Liver (tissue), 9 donors: Measurements from ENCODE around the gene RIT2. TPM values are rescaled to one million over a fixed set of nuclear protein-coding genes. Genes with fewer than 3 reads are reported as not detected.

Experiments
- DNase-seq: peaks from one replicate; pipeline ENCODE4 v3.0.0-alpha.2; 2017; ENCODE audit warnings: low spot score
- H3K27ac ChIP-seq, 2 donors: one replicate each; pipeline ENCODE4 v1.7.0; 2013; ENCODE audit warnings: inconsistent platforms in 2 of 2, low read length in 2 of 2, control low read depth in 1 of 2, low read depth in 1 of 2, mild to moderate bottlenecking in 1 of 2
- H3K27me3 ChIP-seq, 4 donors: one replicate each; pipeline versions ENCODE4 v1.6.1 to v1.7.0; 2013; ENCODE audit warnings: low read length in 3 of 4, inconsistent platforms in 1 of 4, mild to moderate bottlenecking in 1 of 4, moderate library complexity in 1 of 4; ENCODE audit not compliant: control insufficient read depth in 4 of 4, insufficient read depth in 4 of 4
- H3K36me3 ChIP-seq, 4 donors: one replicate each; pipeline versions ENCODE4 v1.6.1 to v1.7.0; 2013; ENCODE audit warnings: low read length in 3 of 4, mild to moderate bottlenecking in 3 of 4, low read depth in 1 of 4, moderate library complexity in 1 of 4; ENCODE audit not compliant: control insufficient read depth in 4 of 4, insufficient read depth in 3 of 4
- H3K4me1 ChIP-seq, 4 donors: one replicate each; pipeline versions ENCODE4 v1.6.1 to v1.7.0; 2013; ENCODE audit warnings: low read length in 3 of 4, mild to moderate bottlenecking in 3 of 4, moderate library complexity in 1 of 4; ENCODE audit not compliant: control insufficient read depth in 4 of 4, insufficient read depth in 4 of 4
- H3K4me3 ChIP-seq, 3 donors: one replicate each; pipeline versions ENCODE4 v1.6.1 to v1.7.0; 2013; ENCODE audit warnings: low read length in 3 of 3, control low read depth in 1 of 3, low read depth in 1 of 3, mild to moderate bottlenecking in 1 of 3
- H3K9ac ChIP-seq, 2 donors: one replicate each; pipeline ENCODE4 v1.7.0; 2013; ENCODE audit warnings: low read length in 2 of 2, mild to moderate bottlenecking in 2 of 2, moderate library complexity in 2 of 2, control low read depth in 1 of 2, low read depth in 1 of 2
- H3K9me3 ChIP-seq, 4 donors: one replicate each; pipeline versions ENCODE4 v1.6.1 to v1.7.0; 2013; ENCODE audit warnings: low read length in 3 of 4; ENCODE audit not compliant: control insufficient read depth in 4 of 4
- EGR1 ChIP-seq, 2 donors: IDR thresholded peaks; 2 replicates each; pipeline ENCODE4 v1.6.1; 2016 to 2018; ENCODE audit warnings: antibody characterized with exemption in 2 of 2, low read depth in 2 of 2
- FOXA1 ChIP-seq: IDR thresholded peaks from 2 replicates; pipeline ENCODE4 v1.6.1; 2016; ENCODE audit warnings: antibody characterized with exemption
- FOXA2 ChIP-seq: IDR thresholded peaks from 2 replicates; pipeline ENCODE4 v1.6.1; 2016; ENCODE audit warnings: antibody characterized with exemption
- GABPA ChIP-seq, 2 donors: IDR thresholded peaks in 1 of 2; conservative IDR thresholded peaks in 1 of 2; 2 replicates each; pipeline ENCODE4 v1.6.1; 2016; ENCODE audit warnings: antibody characterized with exemption in 2 of 2, mild to moderate bottlenecking in 1 of 2, moderate library complexity in 1 of 2
- HNF4G ChIP-seq: IDR thresholded peaks from 2 replicates; pipeline ENCODE4 v1.6.1; 2016; ENCODE audit warnings: antibody characterized with exemption
- JUND ChIP-seq, 2 donors: IDR thresholded peaks; 2 replicates each; pipeline ENCODE4 v1.6.1; 2016; ENCODE audit warnings: antibody characterized with exemption in 2 of 2
- NR2F2 ChIP-seq: IDR thresholded peaks from 2 replicates; pipeline ENCODE4 v1.6.1; 2016; ENCODE audit warnings: antibody characterized with exemption
- RAD21 ChIP-seq, 2 donors: IDR thresholded peaks; 2 replicates each; pipeline ENCODE4 v1.6.1; 2016; ENCODE audit warnings: antibody characterized with exemption in 2 of 2, mild to moderate bottlenecking in 2 of 2
- RXRA ChIP-seq, 2 donors: IDR thresholded peaks; 2 replicates each; pipeline ENCODE4 v1.6.1; 2017 to 2018; ENCODE audit warnings: antibody characterized with exemption in 2 of 2, mild to moderate bottlenecking in 1 of 2
- TAF1 ChIP-seq: conservative IDR thresholded peaks from 2 replicates; pipeline ENCODE4 v1.6.1; 2016; ENCODE audit warnings: antibody characterized with exemption, mild to moderate bottlenecking
- YY1 ChIP-seq: IDR thresholded peaks from 2 replicates; pipeline ENCODE4 v1.6.1; 2016; ENCODE audit warnings: antibody characterized with exemption, mild to moderate bottlenecking
- WGBS: extraction: QIAGEN DNeasy Blood & Tissue Kit; methylation state at CpG from one replicate; pipeline ENCODE4 v1.1.7; 2013; 5-methylcytosine and 5-hydroxymethylcytosine counted together
- polyA plus RNA-seq, 2 donors: library from polyadenylated mRNA; stranded (reverse) in 1 of 2; unstranded in 1 of 2; fragments of 200-250 nt in 1 of 2; fragments of >200 nt in 1 of 2; fragmentation: Nextera tagmentation in 1 of 2; extraction: Ambion mirVana in 1 of 2; gene quantifications; one replicate each; pipeline versions ENCODE4 v1.2.1 to v1.2.3, GENCODE V29; 2013 to 2015
- total RNA-seq, 2 donors: library from RNA; depleted of rRNA; stranded (reverse); fragments of >200 nt; gene quantifications; one replicate each; pipeline ENCODE4 v1.2.3, GENCODE V29; 2014
- TF ChIP-seq, protein P1 (sequence below): IDR thresholded peaks from 2 replicates; pipeline ENCODE4 v1.6.1; 2016; ENCODE audit warnings: antibody characterized with exemption
- TF ChIP-seq, protein P2 (sequence below): fragments of 150-350 bp; IDR thresholded peaks from 2 replicates; pipeline ENCODE4 v1.5.1; 2017; ENCODE audit warnings: improper control_type of control experiment, low read depth, low read length; ENCODE audit not compliant: missing input control
- TF ChIP-seq, protein P3 (sequence below): IDR thresholded peaks from 2 replicates; pipeline ENCODE4 v1.6.1; 2016; ENCODE audit warnings: antibody characterized with exemption, mild to moderate bottlenecking
- donor health status: healthy.
- donor health status: healthy.
- donor health status: healthy.
- donor health status: healthy.
- donor health status: healthy.

Gene RIT2
- total and polyA plus RNA-seq, 4 donors: not detected

DNA sequence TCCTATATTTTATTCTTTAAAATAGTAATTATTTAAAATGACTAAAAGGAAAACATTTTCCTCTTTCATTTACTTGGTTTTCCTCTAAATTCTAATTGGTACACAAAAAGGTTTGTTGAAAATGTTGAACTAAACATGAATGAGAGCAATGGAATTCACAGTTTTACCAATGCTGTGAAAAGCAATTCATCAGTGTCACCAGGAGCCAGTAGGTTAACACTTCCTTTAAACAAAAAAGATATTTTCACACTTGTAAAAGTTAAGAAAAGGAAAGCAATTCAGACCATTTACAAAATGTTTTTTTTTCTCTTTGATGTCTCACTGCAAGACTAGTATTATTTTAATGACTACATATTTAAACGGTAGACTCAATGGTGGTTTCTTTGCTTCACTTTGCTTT lies 341.6 kb downstream of the RIT2 start:
- H3K36me3 ChIP-seq: no peaks in the 10 kb centered on the region
- 10% methylated on average over 1 of the region's 1 CpG for WGBS
- no peaks in the 10 kb centered on the region for H3K9me3 ChIP-seq
- no peak for DNase-seq
- H3K27ac ChIP-seq: no peak overlapping the region
- H3K27me3 ChIP-seq: no peaks in the 10 kb centered on the region
- no peak overlapping the region for H3K4me3 ChIP-seq
- no peaks in the 10 kb centered on the region for H3K4me1 ChIP-seq
- no peak for TF ChIP-seq TAF1
- TF ChIP-seq EGR1 (IDR thresholded peaks at IDR 0.05; ENCODE audit: low read depth in 2 of 2): no peak
- no peak for TF ChIP-seq RAD21 (IDR thresholded peaks at IDR 0.05)
- TF ChIP-seq, protein P1, sequence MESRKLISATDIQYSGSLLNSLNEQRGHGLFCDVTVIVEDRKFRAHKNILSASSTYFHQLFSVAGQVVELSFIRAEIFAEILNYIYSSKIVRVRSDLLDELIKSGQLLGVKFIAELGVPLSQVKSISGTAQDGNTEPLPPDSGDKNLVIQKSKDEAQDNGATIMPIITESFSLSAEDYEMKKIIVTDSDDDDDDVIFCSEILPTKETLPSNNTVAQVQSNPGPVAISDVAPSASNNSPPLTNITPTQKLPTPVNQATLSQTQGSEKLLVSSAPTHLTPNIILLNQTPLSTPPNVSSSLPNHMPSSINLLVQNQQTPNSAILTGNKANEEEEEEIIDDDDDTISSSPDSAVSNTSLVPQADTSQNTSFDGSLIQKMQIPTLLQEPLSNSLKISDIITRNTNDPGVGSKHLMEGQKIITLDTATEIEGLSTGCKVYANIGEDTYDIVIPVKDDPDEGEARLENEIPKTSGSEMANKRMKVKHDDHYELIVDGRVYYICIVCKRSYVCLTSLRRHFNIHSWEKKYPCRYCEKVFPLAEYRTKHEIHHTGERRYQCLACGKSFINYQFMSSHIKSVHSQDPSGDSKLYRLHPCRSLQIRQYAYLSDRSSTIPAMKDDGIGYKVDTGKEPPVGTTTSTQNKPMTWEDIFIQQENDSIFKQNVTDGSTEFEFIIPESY: no peak
- no peak for TF ChIP-seq HNF4G
- TF ChIP-seq RXRA (IDR thresholded peaks at IDR 0.05): no peak
- TF ChIP-seq, protein P2, sequence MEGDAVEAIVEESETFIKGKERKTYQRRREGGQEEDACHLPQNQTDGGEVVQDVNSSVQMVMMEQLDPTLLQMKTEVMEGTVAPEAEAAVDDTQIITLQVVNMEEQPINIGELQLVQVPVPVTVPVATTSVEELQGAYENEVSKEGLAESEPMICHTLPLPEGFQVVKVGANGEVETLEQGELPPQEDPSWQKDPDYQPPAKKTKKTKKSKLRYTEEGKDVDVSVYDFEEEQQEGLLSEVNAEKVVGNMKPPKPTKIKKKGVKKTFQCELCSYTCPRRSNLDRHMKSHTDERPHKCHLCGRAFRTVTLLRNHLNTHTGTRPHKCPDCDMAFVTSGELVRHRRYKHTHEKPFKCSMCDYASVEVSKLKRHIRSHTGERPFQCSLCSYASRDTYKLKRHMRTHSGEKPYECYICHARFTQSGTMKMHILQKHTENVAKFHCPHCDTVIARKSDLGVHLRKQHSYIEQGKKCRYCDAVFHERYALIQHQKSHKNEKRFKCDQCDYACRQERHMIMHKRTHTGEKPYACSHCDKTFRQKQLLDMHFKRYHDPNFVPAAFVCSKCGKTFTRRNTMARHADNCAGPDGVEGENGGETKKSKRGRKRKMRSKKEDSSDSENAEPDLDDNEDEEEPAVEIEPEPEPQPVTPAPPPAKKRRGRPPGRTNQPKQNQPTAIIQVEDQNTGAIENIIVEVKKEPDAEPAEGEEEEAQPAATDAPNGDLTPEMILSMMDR: no peak
- TF ChIP-seq FOXA1: no peak
- TF ChIP-seq, protein P3, sequence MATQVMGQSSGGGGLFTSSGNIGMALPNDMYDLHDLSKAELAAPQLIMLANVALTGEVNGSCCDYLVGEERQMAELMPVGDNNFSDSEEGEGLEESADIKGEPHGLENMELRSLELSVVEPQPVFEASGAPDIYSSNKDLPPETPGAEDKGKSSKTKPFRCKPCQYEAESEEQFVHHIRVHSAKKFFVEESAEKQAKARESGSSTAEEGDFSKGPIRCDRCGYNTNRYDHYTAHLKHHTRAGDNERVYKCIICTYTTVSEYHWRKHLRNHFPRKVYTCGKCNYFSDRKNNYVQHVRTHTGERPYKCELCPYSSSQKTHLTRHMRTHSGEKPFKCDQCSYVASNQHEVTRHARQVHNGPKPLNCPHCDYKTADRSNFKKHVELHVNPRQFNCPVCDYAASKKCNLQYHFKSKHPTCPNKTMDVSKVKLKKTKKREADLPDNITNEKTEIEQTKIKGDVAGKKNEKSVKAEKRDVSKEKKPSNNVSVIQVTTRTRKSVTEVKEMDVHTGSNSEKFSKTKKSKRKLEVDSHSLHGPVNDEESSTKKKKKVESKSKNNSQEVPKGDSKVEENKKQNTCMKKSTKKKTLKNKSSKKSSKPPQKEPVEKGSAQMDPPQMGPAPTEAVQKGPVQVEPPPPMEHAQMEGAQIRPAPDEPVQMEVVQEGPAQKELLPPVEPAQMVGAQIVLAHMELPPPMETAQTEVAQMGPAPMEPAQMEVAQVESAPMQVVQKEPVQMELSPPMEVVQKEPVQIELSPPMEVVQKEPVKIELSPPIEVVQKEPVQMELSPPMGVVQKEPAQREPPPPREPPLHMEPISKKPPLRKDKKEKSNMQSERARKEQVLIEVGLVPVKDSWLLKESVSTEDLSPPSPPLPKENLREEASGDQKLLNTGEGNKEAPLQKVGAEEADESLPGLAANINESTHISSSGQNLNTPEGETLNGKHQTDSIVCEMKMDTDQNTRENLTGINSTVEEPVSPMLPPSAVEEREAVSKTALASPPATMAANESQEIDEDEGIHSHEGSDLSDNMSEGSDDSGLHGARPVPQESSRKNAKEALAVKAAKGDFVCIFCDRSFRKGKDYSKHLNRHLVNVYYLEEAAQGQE: no peak
- TF ChIP-seq GABPA (IDR thresholded peaks at IDR 0.05 in 1 of 2, conservative IDR thresholded peaks at IDR 0.05 in 1 of 2): no peak
- TF ChIP-seq NR2F2: no peak
- TF ChIP-seq JUND (IDR thresholded peaks at IDR 0.05): no peak
- TF ChIP-seq FOXA2: no peak
- H3K9ac ChIP-seq: no peak overlapping the region

DNA sequence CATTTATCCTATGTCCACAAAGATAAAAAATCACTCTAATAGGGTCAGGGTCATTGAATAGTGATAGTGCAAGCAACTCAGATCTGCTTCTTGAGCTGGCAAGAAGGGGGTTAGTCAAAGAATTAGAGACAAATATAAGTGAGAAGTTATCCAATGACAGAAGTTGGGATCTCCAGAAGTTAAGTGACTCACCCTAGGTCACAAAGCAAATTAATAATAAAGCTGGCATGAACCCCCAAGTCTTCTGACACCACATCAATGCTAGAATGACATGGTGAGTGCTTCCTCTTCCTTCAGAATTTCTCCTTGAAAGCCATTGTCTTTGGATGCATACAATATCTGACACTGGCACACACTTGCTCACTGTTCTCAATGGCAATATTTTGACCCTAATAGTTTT lies 343.5 kb downstream of the RIT2 start:
- TF ChIP-seq YY1 (no peak), GABPA (IDR thresholded peaks at IDR 0.05 in 1 of 2, conservative IDR thresholded peaks at IDR 0.05 in 1 of 2) (no peak)
- Histone ChIP-seq H3K9ac (no peak overlapping the region), H3K27ac (no peak overlapping the region), H3K4me3 (no peak overlapping the region), H3K36me3 (no peaks in the 10 kb centered on the region), H3K27me3 (no peaks in the 10 kb centered on the region), H3K4me1 (no peaks in the 10 kb centered on the region), H3K9me3 (no peaks in the 10 kb centered on the region)
- no peak for DNase-seq
